Activated CD4-positive, CD25-positive, alpha-beta regulatory T cell treated with anti-CD3 and anti-CD28 coated beads, Interleukin-2, amount 50 U/mL, for 72 hours (primary cell): Measurements from ENCODE around the gene GLE1.
A peak's percentile ranks its signal among the peaks of the same experiment; 100 is the strongest.
"Not testable (repeated sequence)": the region's sequence is repeated elsewhere in the genome, so short reads cannot be mapped to it uniquely, and the experiment has no call there.

Experiments used
- DNase-seq: peaks from one replicate; pipeline ENCODE4 v3.0.0; 2021

GLE1 gene

DNA sequence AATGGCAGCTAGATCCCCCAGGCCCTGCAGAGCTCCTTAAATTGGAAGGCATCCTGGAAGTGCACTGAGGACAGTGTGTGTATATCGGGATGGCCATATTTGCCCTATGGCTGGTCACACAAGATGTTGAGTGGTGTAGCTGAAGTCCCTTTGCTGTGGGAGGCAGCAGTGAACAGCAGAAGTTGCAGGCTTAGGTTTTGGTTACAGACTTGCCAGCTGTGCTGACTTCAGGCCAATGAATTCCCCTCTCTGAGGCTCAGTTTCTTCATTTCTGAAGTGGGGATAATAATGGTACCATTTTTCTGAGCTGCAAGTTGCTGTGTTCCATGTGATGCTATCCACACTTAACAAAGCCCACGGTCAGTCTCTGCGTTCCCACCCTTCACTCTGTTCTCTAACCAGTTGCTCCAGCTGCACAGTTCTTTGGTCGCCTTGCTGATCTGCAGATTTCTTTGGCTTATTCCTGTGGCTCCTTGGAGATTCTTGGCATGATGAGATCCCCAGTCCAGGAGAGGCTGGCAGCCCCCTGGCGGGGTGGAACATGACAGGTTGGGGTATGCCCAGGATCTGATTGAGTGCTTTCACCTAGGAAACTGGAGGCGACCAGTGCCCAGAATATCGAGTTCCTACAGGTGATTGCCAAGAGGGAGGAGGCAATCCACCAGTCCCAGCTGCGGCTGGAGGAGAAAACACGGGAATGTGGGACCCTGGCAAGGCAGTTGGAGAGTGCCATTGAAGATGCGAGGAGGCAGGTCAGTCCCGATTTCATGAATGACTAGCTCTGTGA, 6.5 kb upstream of the GLE1 start:
- no peak for DNase-seq

DNA sequence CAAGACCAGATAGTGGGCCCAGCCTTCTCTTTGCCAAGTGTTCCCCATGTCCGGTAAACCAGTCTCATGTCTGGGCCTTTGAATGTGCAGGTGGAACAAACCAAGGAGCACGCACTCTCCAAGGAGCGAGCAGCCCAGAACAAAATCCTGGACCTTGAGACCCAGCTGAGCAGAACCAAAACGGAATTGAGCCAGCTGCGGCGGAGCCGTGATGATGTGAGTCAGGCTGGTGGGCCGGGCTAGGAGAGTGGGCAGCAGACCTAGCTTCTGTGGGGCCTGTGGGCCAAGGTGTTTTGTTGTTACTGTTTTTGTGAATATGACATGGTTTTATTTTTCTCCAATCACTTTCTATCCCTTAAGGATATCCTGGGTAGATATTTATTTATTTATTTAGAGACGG, 5.6 kb upstream of the GLE1 start:
- DNase-seq = no peak

DNA sequence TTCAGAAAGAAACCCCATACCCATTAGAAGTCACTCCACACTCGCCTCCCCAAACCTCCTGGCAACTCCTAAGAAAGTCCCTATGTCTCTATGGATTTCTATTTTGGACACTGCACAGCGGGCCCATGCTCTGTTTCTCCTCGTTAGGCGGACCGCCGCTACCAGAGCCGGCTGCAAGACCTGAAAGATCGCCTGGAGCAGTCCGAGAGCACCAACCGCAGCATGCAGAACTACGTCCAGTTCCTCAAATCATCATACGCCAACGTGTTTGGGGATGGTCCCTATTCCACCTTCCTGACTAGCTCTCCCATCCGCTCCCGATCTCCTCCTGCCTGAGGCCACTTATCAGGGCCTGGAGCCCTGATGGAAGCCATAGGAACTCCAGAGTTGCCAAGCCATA, 4.6 kb upstream of the GLE1 start:
- DNase-seq = no peak

DNA sequence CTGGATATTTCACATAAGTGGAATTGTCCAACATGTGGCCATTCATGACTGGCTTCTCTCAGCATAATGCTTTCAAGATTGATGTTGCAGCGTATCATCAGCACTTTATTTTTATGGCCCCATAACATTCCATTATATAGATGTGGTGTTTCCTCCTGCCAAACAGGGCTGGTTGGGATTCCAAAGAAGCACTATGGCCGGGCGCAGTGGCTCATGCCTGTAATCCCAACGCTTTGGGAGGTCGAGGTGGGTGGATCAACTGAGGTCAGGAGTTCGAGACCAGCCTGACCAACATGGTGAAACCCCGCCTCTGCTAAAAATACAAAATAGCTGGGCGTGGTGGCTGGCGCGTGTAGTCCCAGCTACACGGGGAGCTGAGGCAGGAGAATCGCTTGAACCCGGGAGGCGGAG, 1.1 kb upstream of the GLE1 start:
- DNase-seq = not testable (repeated sequence)

DNA sequence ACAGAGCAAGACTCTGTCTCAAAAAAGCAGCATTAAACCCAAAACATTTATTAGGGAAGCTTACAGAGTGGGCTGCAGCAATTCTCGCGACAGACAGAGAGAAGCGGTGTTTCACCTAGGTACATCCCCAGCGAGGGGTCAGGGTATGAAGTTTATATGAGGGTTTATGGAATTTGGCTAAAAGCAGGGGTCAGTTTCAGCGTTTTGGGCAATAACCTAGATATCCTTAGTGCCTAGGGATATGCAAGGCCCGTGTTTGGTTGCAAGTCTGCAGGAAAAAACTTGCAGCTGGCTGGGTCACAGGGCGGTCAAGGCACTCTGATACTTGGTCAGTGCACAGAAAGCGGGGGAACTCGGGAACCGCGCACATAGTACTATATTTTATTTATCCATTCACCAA, 649 bp upstream of the GLE1 start:
- DNase-seq = no peak

DNA sequence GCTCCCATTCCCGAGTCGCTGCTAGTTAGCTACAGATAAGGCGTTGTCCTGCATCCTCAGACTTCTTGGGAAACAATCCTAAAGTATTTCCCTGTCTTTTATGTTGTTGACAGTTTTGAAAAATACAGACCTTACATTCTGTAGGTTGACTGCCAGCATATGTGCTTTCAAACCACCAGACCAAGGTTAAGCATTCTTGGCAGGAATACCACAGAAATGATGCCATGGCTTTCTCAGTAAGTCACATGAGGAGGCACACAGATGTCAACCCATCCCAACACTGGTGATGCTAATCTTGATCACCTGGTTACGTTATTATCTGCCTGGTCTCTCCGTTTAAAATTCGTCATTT, 871 bp downstream of the GLE1 start:
- DNase-seq = no peak

DNA sequence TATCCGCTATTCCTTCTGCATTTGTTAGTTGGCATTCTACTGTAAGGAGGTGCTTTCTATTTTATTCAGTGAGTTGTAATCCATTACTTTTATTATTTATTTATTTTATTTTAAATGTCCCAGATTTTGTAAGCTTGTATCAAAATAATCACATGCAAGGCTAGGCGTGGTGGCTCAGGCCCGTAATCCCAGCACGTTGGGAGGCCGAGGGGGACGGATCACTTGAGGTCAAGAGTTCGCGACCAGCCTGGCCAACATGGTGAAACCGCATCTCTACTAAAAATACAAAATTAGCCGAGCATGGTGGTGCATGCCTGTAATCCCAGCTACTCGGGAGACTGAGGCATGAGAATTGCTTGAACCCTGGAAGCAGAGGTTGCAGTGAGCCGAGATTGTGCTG, 1.4 kb downstream of the GLE1 start:
- not testable (repeated sequence) for DNase-seq

DNA sequence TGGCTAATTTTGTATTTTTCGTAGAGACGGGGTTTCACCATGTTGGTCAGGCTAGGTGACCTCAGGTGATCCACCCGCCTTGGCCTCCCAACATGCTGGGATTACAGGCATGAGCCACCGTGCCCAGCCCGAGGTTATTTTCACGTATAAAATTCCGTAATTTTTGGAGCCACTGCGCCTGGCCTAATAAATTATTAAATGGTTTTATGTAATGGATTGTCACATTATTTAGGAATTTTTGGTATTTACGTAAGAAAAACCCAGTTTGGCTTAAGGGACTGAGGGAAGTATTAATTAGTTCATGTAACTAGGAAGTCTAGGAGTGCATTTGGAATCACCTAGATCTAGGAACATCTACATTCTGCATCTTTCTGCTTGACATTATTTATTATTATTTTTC, 8.3 kb downstream of the GLE1 start:
- DNase-seq = no peak

DNA sequence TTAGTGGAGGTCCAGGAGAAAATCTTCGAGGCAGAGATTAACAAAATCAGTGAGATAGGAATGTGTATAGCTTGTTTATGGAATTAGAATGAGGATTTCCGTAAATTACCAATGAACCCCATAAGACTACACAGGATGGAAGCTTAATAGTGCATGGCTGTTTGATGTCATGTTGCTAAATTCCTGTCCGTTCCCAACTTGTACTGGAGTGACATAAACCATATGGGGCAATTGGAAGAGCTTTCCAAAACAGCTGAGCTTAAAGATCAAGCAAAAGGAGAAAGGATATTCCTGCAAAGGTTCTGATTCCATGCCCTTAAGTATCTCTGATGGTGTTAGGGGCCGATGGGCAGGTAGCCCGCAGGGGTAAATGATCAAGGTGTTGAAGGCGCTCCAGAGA, 17.4 kb downstream of the GLE1 start:
- DNase-seq = no peak

DNA sequence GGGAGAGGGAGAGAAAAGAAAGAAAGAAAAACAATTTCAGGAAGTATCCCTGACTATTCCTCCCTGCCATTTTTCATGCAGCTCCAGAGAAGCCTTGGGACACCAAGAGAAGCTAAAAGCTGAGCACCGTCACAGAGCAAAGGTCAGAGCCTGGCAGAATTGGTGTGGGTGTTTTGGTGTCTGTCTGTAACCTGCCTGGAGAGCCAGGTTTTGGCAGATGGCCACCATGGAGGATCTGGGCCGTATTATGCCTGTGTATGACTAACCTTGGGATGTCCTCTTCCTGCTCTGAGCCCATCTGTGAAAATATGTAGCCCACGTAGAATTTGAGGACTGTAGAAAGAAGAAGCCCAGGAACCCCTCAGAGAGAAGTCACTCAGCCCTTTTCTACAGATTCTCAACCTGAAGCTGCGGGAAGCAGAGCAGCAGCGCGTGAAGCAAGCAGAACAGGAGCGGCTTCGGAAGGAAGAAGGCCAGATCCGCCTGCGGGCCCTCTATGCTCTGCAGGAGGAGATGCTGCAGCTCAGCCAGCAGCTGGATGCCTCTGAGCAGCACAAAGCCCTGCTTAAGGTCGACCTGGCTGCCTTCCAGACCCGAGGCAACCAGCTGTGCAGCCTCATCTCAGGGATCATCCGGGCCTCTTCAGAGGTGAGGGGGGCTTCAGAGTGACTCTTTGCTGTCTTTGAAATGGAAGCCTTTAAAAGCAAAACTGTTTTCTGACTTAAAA, 18.8 kb downstream of the GLE1 start:
- no peak for DNase-seq

DNA sequence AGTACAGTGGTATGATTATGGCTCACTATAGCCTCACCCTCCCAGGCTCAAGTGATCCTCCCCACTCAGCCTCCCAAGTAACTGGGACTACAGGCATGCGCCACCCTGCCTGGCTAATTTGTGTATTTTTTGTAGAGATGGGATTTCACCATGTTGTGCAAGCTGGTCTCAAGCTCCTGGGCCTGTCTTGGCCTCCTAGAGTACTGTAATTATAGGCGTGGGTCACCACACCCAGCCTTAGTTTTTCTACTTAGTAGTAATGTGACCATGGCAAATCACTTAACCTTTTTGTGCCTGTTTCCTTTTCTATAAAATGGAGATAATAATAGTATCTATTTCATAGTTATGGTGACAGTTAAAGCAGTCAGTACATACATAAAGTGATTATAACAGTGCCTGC, 22.2 kb downstream of the GLE1 start:
- DNase-seq = no peak

DNA sequence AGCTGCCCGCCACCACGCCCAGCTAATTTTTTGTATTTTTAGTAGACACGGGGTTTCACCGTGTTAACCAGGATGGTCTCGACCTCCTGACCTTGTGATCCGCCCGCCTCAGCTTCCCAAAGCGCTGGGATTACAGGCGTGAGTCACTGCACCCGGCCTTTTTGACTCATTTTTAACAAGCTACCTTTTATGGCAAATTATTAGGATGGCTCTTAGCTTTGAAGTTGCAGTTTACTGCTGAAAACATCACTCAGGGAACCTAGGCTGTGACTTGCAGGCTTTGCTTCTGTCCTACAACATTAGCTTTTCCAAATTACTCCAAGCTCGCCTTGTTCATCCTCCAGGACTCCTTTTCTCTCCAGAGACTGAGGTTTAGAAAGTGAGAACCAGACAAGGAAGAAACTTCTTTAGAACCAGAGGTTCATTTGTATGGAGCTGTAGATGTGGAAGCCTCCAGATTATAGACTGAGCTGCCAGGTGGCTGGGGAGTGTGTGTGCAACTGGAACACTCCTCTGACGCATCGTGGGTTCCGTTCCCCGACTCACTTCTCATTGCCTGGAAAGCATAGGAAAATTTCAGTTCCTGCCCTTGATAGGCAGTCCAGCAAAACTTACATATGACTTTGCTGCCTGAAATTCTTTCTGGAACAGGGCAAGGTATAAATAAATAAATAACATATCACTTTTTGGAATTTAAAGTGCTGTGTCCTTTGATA, 24.1 kb downstream of the GLE1 start:
- DNase-seq = no peak

DNA sequence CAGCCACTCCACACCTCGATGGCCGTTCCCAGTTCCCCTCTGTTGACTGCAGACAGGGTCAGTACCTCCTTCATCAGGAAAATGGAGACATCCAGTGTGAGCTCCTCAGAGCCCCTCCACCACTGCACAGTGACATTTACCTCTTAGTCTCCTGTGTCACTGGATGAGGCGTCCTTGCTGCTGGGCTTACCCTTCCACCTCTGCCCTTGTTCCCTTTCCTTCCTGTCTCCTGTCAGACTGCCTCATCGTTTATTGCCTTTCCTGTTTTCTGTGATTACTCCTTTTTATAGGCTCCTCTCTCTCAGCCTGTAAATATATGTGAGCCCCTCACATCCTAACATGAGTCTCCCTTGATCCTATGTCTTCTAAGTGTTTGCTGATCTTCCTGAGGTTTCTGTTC, 24.7 kb downstream of the GLE1 start:
- no peak for DNase-seq

DNA sequence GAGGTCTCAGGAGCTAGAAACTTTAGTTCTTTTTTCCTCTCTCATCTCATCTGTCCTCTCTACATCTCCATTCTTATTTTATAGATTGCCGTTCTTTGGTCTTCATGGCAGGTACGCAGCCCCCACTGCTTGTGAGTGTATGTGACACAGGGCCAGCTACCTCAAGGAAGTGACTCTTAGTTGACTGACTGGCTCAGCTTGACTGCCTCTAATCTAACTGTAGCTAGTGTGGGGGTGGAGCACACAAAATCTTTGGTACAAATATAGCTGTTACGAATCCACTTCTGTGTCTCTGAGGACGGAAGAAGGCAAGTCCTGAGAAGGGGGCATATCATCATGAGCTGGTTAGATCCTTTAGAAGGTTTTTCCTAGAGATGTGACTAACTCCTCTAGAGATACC, 28.1 kb downstream of the GLE1 start:
- DNase-seq = no peak

DNA sequence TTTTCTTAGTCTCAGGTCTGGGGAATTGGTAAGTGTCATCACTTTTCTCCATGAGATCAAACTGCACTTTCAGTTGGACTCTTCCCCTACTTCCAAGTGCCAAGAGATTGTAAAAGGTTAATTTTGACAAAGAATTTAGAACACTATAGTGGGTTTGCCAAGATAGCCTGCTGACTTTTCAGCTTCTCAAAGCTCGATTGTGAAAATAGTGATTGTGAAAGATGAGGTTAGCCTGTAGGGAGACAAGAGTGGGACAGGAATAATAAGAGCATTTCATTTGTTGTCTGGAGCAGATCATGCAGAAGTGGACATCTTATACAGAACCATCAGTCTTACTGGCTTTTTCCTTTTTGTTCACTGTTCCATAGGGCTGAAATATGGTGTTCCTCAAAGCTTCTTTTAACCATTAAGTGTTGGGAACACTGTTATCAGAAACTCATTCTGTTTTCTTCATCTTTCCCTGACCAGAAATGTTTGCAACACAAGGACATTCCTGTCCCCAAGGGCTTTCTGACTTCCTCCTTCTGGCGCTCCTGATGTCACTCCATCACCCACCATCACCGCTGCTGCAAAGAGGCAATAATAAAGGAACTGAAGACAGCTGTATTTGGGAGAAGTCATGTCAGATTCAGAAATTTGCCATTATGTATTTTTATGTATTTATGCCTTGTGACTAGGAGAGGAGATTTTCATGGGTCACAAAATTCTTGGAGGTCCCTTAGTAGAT, 36.3 kb downstream of the GLE1 start:
- no peak for DNase-seq

DNA sequence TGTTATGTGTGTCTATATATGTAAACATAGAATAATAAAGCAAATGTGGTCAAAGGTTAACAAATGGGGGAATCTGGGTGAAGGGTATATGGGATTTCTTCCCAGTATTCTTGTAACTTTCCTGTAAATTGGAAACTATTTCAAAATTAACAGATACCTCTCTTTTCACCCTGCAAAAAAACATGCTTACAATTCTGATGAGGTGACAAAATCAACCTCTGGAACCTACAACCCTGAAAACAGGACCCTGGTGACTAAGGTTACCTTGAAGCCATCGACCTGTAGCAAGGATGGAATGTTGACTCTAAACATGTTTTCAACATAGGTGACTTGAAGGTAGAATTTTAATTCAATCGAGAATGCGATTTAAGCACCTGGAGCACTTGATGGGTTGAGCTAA, 42.0 kb downstream of the GLE1 start:
- DNase-seq = no peak

DNA sequence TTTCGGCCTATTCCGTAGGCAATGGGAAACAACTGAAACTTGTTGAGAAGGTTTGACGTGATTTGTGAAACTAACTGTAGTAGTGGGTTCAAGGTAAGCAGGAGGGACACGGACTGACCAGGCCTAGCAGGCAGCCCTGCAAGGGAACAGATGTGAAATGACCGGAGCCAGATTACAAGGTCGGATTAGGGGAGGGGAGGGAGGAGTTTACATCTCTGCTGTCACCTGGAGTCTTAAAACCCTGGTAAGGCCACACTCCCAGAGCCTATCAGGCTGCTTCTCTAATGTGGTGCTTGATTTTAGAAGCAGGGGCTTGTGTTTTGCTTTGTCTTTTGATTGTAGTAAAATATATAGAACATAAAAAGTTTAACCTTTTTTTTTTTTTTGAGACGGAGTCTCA, 44.4 kb downstream of the GLE1 start:
- no peak for DNase-seq

DNA sequence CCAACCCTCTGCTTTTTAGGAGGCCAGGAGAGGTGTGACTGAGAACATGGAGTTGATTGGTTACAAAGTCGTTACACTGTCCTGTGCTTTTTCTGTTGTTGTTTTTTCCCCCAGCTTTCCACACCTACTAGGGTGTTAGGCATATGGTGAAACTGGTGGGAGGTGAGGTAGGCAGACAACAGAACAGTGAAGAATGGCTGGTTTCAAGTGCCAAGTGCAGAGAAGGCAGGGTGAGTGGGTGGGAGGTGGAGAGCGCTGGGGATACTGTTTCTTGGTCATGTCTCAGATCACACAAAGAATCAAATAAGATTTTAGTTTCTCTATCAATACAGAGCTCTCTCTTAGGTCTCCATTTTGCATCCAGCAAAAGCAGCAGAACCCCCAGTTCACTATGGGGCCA, 45.7 kb downstream of the GLE1 start:
- no peak for DNase-seq

DNA sequence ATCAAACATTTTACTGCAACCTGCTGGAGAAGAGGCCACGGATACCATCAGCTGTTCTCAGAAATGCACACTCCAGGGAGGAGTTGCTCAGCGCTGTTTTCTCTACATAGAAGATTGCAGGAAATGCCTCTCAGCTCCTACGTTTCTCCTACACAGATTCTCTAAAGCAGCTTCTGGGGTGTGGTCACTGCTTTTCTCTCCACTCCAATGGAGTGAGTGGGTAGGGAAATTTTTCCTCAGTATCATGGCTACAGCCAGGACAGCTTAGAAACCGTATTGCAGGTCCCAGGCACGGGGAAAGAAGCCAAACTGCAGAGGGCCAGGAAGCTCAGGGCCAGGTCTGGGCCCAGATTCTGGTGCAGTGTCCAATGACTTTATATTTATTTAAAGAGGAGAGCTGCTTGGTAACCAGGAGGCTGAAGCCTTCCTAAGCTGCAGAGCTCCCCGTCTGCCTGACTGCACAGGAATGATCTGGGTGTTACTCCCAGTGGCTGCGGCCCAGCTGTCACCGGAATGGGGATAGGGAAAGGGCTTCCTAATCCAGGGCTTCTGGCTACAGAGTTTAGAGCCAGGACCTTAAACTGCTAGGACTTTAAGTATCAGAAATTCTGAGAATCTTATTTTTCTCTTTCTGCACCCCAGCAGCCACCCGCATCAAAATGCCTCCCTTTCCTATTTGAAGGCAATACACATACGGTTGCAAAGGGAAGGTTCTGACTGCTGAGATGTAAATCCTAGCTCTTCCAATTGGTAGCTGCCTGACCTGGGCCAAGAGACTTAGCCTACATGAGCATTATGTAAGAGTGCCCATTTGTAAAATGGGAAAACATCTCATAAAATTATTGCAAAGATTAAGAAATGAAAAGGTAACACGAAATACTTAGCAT, 46.5 kb downstream of the GLE1 start:
- no peak for DNase-seq

DNA sequence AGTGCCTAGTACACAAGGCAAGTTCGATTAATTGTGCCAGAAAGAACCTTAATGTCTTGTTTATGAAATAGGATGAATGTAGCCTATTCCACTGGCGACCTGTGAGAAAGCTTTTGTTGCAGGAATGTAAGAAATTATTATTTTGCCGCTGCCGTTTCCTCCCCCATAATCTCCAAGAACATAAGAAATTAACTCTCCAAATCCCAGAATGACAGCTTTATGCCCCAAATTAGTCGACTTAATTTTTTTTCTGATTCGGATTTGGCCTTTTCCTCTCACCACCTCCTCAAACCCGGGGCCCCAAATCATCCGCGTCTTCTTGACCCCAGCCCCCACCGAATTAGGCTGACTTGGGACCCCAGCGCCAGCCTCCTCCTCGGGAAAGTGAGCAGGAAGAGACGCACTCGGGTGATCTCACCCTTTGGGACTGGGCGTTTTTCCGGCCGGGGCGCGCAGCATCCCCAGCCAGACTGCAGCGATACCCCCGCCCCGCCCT, 47.2 kb downstream of the GLE1 start:
- no peak for DNase-seq

DNA sequence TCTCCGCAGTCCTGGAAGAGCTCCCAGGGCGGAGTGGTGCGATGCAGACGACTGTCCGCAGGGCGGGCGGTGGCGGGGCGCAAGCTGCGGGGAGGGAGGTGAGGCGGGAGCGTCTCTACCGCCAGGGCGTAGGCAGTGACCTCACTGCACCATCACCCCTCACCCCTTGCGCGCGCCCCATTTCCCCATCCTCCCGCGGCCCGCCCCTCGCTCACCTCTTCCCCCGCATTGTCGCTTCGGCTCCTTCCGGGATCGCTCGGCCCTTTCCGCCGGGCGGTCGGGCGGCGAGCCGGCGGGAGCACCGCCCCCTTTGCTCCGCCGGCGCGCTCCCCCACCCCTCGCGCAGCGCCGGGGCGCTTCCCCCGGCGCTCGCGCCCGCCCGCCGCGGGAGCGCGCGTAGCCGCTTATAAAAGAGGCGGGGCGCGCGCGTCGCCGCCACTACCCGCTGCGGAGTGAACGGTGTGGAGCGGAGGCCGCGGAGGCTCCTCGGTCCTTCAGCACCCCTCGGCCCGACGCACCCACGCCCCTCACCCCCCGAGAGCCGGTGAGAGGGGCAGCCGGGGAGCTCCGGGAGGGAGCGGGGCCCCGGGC, 47.7 kb downstream of the GLE1 start, which contains the start of gene SPTAN1:
SPTAN1 (plus strand) TSS at position 435 of the 591 bp plus-strand sequence. CDS start 14,154 bp downstream, outside the sequence.
- DNase-seq = peak; percentile 99
